HG03342 (cell line): Measurements from ENCODE around the gene IFT43.

ENCODE experiments used
- ATAC-seq: cut with Tn5 transposase; IDR thresholded peaks from one replicate; pipeline ENCODE4 v1.9.1; 2021; ENCODE audit warnings: mild to moderate bottlenecking, moderate library complexity; ENCODE audit not compliant: unreplicated experiment

IFT43 gene

DNA sequence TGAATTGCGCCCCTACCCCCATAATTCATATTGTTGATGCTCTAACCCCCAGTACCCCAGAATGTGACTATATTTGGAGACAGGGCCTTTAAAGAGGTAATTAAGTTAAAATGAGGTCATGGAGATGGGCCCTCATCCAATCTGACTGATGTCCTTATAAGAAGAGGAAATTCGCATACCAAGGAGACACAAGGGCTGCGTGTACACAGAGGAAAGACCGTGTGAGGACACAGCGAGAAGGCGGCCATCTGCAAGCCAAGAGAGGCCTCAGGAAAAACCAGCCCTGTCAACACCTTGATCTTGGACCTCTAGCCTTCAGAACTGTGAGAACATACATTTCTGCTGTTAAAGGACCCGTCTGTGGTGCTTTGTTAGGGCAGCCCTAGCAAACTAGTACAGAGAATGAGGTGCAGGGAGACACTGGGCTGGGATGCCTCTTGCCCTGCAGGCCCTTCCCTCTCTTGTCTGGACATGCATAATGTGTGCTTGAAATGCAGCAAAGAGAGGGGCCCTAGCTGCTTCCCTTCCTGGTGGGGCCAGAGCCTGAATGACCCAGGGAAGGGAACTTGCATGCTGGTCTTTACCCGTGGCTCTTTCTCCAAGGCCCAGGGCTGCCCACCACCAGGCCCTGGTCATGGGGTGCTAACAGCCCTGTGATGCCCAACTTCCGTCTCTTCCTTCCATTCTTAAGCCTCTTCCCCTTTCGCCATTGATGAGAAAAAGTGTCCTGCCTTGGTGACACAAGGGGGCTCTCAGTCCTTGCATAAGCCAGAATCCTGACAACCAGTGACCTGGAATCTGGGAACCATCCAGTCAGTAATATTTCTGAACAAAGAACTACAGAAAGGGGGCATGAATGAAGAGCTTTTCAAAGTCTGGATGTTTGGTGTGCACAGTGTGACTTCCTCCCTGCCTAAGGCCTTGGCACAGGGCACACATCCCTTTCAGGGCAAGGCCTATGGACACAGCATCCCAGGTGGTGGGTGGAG is 116.1 kb downstream of the IFT43 start:
- no peak for ATAC-seq

DNA sequence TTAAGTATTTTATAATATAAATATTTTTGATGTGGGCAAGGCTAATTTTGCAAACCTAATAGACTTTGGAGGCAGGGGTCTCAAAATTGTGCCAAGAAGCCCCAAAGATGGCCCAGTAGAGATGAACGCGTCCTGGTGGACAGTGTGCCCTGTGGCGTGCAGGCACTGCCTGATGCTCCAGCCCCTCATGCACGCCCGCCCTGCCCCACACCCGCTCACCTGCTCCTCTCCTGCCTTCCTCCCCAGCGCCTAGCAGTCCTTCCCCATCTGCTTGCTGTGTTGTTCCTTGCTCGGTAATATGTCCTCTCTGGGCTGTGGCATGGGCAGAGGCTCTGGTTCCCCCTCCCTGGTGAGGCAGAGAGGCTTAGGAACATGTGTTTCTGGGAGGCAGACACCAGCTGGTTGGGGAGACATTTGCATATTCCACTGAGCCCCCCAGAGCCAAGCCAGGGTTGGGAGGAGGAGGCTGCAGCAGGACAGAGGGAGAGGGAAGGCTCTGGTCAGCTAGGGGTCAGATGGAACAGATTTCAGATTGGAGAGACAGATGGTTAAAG is 119.3 kb downstream of the IFT43 start:
- ATAC-seq, result no peak

DNA sequence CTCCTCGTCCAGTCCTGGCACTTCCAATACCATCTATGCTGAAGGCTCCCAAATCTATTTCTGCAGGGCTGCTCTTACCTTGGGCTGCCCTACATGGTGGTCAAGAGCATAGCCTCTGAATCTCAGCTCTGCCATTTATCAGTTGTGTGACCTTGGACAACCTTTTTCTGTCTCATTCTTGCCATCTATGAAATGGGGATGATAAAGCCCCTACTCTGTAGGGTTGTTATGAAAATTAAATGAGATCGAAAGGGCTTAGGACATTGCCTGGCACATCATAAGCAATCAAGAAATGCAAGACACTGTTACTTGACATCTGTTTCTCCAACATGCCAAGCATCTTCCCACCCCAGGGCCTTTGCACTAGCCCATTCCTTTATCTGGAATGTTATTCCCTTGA is 120.6 kb downstream of the IFT43 start:
- ATAC-seq, result no peak

DNA sequence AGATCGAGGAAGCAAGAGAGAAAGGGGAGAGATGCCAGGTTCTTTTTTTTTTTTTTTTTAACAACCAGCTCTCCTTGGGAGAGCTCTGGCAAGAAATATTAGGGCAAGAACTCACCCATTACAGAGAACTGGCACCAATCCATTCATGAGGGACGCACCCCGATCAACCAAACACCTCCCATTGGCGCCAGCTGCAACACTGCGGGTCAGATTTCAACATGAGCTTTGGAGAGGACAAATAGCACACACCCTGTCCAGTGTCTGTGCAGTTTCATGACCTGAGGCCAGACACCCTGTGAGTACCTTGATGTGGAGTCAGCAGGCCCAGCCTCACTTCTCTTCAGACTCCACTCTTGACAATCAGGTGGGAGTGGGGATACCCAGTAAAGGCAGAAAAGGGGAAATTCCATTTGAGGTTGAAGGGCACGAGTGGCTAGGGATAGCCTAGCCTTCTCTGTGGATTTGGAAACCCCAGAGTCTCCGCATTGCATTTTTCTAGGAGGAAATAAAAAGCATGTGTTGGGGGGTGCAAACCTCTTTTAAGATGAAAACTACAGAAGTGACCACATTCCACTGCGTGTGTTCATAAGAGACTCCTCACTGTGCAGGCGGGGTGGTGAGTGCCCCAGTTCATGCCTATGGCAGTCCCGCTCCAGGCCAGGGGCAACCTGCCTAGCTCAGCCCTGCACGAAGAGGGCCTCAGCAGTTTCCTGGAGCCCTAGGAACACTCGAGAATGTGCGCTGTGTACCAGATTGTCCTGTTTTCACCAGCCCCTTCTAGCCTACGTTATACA is 123.7 kb downstream of the IFT43 start:
- no peak for ATAC-seq

DNA sequence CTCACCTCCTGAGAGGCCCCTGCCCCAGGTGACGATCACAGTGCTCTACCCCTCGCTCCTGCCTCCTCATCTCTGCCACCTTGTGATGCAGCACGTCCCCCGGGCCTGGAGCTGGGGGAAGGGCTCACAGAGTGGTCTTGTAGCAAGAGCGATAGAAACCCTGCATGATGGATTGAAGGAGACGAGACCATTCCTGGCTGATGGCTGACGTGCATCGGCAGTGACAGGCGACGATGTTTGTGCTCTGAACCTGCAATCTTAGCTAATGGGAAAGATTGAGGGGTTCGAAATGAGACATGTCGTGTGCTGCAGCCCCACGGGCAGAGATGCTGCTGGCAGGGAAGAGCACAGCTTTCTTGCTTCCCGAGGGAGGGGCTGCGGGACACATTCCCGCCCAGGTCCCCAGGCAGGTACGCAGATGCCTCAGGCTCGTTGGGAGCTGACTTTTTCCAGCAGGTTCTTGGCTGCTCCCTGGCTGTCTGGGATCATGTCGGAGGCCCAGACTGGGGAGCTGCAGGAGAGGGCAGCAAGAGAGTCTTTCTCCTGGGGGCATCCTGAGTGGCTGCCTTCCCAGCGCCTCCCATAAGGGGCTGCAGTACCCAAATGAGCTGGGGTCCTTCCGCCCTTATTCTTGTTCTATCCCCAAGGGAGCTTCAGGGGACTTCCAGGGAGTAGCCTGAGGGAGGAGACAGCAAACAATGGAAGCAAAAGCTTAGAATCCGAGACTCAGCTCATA is 127.5 kb downstream of the IFT43 start:
- ATAC-seq, result no peak

DNA sequence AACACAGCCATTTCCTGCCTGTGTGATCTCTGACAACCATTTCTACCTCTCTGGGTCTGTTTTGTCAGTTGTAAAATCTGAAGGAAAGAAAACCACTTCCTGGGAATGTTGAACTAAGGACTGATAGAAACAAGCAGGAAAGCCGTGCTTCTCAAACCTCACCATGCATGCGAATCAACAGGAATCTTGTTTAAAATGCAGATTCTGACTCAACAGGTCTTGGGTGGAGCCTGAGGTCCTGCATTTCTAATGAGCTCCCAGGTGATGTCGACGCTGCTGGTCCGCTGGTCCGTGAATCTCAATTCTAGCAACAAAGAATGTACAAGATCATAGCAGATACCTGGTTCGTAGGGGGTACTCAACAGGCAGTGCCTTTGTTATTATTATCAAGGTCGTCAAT is 128.1 kb downstream of the IFT43 start:
- no peak for ATAC-seq

DNA sequence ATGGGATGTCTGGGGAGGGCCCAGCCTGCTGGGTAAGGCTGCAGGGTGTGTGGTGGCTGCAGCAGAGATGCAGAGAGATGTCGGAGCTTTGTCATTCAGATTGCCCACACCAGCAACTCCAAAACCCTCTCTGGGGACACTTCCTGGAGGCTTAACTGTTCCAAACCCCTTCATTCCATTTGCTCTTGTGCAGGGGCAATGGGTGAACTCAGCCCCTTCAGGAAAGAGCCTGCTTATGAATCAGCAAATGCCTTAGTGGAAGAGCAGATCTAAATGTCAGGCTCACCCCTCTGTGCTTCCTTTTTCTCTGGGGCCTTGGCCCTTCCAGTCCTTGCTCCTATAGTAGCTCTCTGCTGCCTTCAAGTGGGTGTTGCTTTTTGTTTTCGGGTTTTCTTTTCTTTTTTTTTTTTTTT is 129.5 kb downstream of the IFT43 start:
- no peak for ATAC-seq

DNA sequence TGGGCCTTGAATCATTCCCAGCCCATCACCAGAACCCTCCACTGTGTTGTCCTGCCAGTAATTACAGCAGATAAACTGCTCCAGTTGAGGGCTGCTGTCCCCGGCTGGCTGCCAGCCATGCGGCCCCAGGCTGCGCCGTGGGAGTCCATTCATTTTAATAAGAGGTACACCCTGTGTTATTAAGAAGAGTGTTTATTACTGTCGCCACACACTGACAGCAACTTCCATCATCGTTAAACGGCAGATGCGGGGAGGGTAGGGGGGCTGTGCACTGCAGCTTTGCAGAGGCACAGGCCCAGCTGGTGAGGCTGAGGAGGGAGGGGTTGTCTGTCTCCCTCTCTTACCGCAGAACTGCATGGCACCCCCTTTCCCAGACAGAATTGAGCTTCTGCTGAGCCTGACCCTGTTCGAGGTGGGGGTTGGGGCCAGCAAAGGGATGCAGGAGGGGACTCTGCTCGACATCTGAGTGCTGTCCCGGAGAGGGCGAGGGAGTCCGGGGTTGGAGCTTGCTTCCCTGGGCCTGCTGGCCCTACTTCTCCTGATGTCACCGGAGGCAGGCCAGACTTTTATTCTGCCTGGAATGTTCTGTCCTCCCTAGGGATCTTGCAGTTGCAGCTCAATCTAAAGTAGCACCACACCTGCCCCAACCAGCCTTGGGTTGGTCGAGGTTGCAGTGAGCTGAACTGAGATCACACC is 132.4 kb downstream of the IFT43 start:
- no peak for ATAC-seq

DNA sequence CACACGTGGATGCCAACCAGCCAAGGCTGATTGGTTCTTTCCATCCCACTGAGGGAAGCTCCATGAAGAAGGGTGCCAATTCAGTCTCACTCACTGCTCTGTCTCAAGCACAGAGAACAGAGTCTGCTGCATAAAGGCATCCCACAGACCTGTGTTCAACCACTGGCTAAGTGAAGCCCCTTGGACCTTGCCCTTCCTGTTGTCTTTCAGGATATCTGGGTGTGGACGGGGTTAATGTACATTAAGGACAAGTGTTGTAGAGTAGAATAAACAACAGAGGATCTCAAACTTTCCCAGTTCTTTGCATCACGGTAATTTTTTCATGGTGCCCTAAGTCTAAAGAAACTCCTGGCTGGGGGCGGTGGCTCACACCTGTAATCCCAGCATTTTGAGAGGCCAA is 133.0 kb downstream of the IFT43 start:
- ATAC-seq, result no peak

DNA sequence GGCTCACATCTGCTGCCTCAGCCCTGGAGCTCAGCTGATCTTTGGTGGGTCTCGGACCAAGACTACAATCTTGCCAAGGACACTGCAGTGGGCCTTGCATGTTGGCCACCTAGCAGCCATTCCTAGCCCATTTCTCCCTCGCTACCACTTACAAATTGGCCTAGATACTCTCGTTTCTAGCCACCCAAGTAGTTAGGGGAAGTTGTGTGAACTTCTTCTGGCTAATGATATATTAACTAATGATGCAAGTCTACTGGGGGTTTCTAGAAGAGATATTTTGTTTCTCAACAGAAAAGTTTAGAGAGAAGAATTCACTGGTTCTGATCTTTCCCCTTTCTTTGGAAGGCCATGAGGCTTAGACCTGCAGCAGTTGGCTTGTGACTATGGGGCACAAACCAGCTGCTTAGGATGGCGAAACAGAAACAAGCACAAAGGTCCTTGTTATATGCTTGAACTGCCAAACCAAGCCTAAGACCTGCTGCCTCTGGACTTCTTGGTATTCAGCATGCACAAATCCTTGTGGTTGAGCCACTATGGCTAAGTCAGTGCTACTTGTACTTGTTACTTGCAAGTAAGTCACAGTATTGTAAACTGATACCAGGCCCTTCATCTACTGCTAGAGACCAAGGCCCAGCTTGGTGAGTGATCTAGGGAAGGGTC is 135.7 kb downstream of the IFT43 start:
- ATAC-seq, result peak; percentile 55

DNA sequence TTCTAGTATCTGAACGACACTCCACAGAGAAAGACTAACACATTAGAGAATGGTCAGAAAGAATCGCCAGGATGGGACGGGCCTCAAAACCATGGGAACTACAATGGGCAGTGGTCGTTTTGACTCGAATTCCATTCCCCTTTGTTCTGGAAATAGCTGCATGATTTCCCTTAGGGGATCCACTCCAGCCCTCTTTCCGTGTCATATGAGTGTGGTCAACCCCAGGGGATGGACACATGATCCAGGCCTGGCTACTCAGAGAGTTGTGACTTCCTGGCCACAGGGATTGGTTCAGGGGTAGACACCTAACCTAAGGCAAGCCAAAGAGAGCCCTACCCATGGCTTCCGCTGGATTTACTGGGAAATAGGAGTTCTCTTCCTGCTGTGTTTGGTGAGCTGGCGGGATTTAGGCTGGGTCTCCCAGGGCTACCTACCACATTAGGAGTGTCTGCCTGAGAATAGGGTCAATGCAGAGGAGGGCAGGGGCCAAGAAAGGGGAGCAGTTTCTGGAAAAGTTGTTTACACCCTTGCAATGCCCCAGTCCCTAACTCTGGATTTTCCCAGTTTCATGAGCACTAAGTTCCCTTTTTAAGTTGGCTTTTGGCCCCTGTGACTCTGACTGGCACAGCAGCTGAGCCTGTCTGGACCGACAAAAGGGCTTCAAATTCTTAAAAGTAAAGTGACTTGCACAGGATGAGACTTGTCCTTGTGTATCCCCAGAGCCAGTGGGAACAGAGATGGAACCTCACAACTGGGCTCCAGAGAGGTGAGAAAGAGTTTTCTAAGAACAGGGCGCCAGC is 138.1 kb downstream of the IFT43 start:
- no peak for ATAC-seq

DNA sequence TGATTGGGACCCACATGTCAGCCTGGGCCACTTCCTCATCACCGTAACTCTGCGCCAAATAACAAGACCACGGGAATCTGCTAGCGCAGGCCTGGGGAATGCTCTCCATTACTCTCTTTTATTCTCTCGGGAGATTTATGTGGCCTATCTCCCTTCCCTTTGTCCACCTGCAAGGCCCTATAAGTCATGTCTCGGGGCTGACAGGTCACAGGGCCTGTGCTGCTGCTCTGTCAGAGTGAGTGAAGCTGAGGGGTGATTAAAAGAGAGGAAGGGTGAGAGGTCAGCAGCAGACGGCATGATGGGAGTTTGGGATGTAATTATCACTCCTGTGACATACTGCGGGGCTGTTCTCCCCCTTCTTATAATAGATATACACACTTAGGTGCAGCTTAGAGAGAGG is 139.9 kb downstream of the IFT43 start:
- ATAC-seq, result no peak

DNA sequence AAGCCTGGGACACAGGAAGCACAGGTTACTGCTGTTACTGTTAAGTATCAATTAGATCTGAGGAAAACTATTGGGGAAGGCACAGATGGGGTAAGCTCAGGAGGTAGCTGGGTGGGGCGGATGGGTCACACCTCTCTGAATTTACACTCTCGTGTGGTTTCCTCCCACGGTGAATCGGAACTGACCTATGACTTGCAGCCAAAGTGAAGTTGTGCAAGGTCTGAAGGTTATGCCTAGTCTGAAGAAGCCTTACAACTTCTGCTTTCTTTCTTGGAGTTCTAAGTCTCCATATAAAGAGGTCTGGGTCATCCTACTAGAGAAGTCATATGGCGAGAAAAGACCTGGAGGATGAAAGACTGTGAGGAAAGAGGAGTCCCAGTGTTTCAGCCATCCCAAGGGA is 140.5 kb downstream of the IFT43 start:
- no peak for ATAC-seq

DNA sequence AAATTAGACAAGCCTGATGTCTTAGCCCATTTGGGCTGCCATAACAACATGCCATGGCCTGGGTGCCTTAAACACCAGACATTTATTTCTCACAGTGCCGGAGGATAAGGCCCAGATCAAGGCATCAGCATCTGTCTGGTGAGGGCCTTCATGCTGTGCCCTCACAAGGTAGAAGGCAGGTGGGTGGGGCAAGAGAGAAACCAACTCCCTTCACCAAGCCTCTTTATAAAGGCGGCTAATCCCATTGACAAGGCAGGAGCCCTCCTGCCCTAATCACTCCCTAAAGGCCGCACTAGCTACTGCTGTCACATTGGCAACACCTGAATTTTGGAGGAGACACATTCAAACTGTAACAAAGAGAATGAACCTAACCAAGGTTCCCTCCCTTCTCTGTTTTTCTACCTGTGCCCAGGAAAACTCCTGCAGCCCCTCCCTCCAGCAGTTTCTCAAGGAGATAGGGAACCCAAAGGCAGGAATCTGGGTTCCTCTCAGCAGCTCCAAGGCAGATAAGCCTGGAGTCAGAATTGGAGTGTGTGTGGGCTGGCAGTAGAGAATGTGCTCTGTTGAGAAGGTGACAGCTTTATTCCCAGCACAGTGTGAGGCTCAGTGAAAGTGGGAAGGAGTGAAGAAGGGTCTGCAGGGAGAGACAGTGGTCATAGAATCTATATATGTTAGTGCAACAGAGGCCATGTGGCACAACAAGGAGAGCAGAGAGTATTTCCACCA is 144.5 kb downstream of the IFT43 start:
- no peak for ATAC-seq

DNA sequence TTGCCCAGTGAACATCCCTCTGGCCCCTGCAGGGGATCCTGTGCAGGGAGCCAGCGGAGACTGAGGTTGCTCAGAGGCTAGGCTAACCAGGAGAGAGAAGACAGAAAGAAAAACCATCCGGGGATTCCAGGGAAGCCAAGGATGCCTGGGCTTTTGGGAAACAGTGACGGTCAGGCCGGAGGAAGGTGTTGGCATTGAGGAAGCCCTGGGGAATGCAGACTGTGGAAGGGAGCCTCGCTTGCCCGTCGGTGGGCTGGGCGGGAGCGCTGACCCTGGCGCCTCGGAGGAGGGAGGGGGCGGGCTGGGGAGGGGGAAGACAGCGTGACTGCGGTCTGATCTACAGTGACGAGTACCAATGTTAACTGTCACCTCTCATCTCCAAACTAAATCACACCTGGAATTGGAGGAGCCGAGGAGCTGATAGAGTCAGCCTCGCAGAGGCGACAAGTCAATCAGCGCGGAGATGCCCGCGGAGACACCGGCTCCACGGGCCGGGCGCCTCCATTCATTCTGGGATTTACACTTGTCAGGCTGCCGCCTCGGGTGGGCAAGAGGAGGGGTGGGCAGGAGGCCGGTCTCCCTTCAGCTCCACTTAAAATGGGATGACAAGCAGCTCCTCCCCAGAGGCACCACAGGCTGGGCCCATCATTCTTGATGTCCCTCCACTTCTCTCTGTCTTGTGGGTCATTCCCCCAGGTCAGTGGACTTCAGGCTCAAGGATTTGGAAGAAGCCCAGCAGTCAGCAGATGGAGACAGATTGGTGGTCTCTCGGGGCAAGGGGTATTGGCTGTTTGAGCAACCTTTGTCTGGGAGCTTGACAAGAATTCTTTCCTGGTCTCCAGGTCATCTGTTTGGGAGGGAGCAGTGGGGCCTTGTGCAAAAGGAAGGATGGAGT is 145.8 kb downstream of the IFT43 start:
- ATAC-seq, result no peak

DNA sequence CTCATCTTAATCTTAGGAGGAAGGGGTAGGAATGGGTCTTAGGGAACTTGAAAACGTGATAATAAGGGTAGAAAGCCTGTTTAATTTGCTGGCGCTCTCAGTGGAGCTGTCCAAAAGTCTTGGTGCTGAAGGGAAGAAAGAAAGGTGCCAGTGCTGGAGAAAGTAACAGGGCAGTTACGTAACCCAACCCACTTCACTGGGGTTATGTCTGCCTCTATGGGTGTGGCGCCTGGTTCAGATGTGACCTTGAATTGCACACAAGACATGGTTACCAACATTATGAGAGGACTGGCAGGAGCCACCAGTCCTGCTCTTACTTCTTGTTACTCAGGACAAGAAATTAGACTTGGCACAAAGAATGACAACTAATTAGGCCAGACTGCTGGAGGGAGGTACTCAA is 147.5 kb downstream of the IFT43 start:
- ATAC-seq, result no peak
